ENCODE measurements around the gene KLHL13.

DNA sequence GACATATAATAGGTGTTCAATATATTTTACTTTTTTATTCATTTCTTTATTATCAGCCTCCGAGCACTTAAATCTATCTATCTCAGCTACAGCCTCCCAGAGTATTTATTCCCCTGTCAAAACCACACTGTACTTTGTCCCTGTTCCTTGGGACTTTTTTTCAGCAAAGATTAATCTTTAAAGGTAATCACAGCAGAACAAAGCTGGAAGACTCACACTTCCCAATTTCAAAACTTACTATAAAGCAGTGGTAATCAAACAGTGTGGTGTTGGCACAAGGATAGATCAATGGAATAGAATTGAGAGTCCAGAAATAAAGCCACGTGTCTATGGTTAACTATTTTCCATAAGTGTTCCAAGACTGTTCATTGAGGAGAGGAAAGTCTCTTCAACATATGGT, 59.7 kb downstream of the KLHL13 start:
- TF ChIP-seq POLR2A (IDR thresholded peaks at IDR 0.05) (no peak), CTCF (IDR thresholded peaks at IDR 0.05) (no peak), POLR2AphosphoS5 (IDR thresholded peaks at IDR 0.05) (no peak), EP300 (IDR thresholded peaks at IDR 0.05) (no peak)

Measured in gastroesophageal sphincter (tissue), 3 donors.